Measurements from ENCODE around the gene ABLIM3.

ABLIM3 gene

GRCh38 chr5:149195337-149195887, 54.1 kb downstream of the ABLIM3 start:
- no peak for DNase-seq

DNA sequence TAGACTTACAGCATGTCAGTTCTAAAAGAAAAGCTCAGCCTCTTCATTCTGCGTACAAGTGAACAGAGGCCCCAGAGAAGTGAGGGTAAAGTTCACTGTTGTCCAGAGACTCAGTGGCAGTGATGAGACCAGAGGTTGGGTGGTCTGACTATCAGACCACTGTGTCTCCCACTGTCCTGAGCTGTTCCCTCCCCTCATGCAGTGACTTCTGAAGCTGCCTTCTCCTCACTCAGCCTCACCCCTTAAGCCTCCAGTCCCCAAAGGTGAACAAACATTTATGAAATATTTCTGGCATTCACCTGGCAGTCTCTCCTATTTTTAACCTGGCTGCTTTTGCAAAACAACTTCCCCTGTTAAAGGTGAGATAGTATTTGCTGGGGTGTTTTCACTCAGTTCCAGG, 54.7 kb downstream of the ABLIM3 start:
- no peak for DNase-seq

DNA sequence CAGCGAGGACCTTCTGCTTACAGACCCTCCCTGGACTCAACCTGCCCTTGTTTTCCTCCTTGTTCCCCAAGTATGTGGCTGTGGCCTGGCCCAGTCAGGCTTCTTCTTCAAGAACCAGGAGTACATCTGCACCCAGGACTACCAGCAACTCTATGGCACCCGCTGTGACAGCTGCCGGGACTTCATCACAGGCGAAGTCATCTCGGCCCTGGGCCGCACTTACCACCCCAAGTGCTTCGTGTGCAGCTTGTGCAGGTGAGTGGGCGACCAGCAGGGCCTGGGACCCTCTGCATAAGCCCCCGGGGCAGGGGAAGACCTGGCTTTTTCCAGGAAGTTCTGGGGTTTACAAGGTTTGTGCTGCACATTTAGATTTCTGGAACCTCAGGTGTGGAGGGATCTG, 56.9 kb downstream of the ABLIM3 start:
- DNase-seq = no peak

GRCh38 chr5:149200355-149200754, 59.1 kb downstream of the ABLIM3 start:
- DNase-seq = no peak

- DNase-seq = no peak
Observed at GRCh38 chr5:149201121-149201637, 59.9 kb downstream of the ABLIM3 start.

DNA sequence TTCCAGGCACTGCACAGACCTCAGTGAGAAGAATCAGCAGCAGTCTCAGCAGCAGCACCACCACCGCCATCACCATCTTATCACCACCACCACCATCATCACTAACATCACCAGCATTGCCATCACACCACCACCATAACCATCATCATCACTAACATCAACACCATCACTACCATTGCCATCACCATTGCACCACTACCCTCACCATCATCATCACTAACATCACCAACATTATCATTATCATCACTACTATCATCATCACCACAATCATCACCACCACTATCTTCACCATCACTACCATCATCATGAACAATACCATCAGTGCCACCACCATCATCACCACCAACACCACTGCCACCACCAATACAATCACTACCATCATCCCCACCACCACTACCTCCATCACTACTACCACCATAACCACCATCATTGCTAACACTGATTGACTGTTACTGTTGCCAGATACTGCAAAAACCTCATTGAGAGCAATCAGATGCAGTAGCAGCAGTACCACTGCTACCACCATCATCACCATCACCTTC, 61.7 kb downstream of the ABLIM3 start:
- DNase-seq = no peak

- DNase-seq = no peak
Observed at GRCh38 chr5:149203921-149204441, 62.7 kb downstream of the ABLIM3 start.

- no peak for DNase-seq
Observed at GRCh38 chr5:149205625-149206523, 64.6 kb downstream of the ABLIM3 start.

GRCh38 chr5:149206524-149207141, 65.3 kb downstream of the ABLIM3 start:
- no peak for DNase-seq

DNA sequence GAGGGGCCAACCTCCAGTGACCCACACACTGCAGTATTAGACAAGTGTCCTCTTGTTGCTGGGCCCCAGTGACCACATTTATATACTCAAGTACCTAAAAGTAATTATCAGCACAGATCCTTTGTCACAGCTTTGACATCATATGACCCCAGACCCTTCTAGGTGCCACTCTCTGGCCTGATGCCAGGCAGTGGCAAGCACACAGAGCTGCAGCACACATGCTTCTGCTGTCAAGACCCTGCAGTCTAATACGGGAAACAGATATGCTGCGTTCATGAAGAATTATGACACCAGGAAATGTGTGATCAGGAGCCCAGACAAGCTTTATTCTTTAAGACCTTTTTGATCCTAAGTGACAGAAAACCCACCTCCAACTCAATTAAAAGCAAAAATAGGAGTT, 66.5 kb downstream of the ABLIM3 start:
- DNase-seq = no peak

GRCh38 chr5:149210225-149210624, 68.9 kb downstream of the ABLIM3 start:
- DNase-seq = no peak

DNA sequence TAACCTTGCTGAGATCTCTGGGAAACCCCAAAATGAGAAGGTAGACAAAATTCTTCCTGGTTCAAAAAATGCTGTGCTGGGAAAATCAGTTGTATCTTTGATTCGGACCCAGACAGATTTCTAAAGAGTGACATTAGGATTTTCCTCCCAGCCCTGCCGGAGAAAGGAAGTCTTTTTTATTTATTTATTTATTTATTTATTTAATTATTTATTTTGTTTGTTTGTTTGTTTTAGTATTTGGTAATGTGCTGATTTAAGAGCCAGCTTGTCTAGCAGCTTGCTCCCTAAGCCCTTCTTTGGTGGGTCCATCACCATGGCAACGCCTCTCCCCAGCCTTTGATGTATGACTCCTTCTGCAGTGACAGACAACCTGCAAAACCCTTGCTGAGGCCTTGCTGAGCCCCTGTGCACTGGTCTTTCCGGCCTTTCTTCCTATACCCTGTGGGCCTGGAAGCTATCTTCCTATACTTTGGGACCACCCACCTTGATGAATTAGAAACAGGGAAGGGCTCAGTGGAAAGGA, 69.7 kb downstream of the ABLIM3 start:
- DNase-seq = no peak

GRCh38 chr5:149211566-149211965, 70.3 kb downstream of the ABLIM3 start:
- DNase-seq = no peak

DNA sequence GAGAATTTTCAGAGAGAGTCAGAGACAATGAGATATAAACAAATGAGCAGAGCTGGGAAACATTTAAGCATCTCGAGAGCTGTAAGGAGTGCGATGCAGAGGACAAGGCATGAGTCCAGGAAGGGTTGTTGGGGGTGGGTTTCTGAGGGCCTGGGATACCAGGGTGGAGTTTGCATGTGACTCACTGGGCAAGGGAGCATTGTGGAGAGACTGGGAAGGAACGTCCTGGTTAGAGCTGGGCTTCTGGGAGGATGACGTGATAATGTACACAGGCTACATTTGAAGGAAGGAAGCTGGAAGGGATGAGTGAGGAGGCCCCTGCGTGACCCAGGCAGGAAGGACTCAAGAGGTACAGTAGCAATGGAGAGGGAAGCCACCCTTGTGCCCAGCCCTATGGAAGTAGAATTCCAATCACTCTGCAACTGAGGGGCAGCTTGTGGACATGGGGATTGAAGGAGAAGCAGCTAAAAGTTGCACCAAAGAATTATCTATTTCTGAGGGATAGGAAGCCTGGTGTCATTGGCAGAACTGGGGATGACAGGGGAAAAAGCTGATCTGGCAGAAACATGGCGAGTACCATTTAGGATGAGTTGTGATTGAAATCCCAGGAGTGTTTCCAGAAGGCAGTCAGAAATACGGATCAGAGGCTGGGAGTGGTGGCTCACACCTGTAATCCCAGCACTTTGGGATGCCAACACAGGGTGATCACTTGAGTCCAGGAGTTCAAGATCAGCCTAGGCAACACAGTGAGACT, 71.1 kb downstream of the ABLIM3 start:
- DNase-seq = no peak

DNA sequence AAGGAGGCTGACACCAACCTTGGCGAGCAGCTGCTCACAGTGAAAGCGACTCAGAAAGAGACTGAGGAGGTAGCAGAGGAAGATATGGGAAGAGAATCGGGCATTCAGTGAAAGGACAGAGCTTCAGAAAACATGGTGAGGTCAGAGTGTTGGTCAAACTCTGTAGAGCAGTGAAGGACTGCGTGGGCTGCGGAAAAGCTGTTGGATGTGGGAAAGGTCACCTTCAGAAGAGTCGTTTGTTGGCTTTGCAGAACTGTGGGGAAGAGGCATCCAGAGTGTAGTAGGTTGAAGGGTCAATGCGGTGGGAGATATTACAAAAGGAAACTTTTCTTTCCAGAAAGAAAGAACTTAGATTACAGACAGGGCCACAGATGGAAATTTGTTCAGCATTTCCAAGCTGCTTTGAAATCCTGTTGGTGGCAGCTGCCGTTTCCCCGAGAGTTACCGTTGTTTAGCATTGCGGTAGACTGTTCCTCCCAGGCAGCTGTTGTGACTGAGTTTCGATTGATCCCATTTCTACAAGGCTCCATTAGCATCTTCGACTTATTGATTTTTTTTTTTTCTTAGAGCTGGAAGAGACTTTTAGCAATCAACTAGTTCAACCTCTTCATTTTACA, 72.1 kb downstream of the ABLIM3 start:
- no peak for DNase-seq

- no peak for DNase-seq
Observed at GRCh38 chr5:149215478-149216090, 74.3 kb downstream of the ABLIM3 start.

GRCh38 chr5:149216496-149216895, 75.2 kb downstream of the ABLIM3 start:
- DNase-seq = no peak

GRCh38 chr5:149217096-149217802, 76.0 kb downstream of the ABLIM3 start:
- DNase-seq = no peak

DNA sequence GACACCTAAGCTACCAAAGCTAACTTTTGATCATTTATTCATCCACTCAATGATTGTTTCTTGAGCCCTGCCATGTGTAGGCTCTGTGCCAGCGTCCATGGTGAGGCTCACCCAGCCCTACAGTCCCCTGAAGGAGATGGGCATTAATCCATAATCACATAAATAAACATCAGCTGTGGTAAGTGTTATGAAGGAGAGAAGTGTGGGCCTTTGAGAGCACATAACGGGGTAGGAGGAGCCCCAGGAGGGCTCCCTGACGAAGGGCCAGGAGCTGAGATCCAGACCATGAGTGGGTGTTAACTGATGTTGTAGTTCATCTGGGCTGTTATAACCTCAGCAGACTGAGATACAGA, 76.5 kb downstream of the ABLIM3 start:
- DNase-seq = peak; percentile 51

GRCh38 chr5:149219584-149219983, 78.3 kb downstream of the ABLIM3 start:
- DNase-seq = no peak

DNA sequence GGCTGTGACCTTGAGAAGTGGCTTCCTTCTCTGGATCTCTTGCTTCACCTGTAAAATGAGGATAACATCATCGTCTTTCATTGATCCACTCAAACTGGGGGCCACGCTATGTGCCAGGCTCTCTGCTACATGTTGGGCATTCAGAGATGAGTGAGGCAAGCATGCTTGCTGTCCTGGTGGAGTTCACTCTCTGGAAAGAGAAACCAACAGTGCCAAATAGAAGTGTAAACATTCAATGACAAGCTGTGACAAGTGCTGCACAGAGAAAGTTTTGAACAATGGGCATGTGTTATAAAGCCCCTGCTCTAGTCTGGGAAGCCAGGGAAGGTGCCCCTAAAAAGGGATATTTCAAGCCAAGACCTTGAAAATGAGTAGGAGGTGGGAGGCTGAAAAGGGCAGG, 79.5 kb downstream of the ABLIM3 start:
- no peak for DNase-seq

All from NCI-H1105 treated with DMSO at 0.1 percent for 48 hours (cell line).